Kidney epithelial cell (primary cell): ENCODE measurements around the gene DDI2. TPM values are rescaled to one million over a fixed set of nuclear protein-coding genes. Genes with fewer than 3 reads are reported as not detected.
"Not testable (repeated sequence)": the region's sequence is repeated elsewhere in the genome, so short reads cannot be mapped to it uniquely, and the experiment has no call there.

Source experiments
- DNase-seq: peaks from one replicate; pipeline ENCODE4 v3.0.0-alpha.2; 2010; ENCODE audit warnings: low read depth
- H3K27me3 ChIP-seq: 2 replicates; pipeline ENCODE4 v1.6.0; 2011; ENCODE audit warnings: low read length; ENCODE audit not compliant: control insufficient read depth, insufficient read depth
- H3K36me3 ChIP-seq: 2 replicates; pipeline ENCODE4 v1.5.1; 2011; ENCODE audit warnings: low read length; ENCODE audit not compliant: control insufficient read depth, insufficient read depth
- H3K4me3 ChIP-seq: 2 replicates; pipeline ENCODE4 v1.5.1; 2011; ENCODE audit warnings: low read depth, mild to moderate bottlenecking, control low read depth, low read length
- CTCF ChIP-seq: IDR thresholded peaks from 2 replicates; pipeline ENCODE4 v1.5.1; 2011; ENCODE audit warnings: mild to moderate bottlenecking, moderate library complexity, low read length, control low read depth, inconsistent platforms; ENCODE audit not compliant: insufficient read depth, poor library complexity, severe bottlenecking
- total RNA-seq: library from RNA; depleted of rRNA; stranded (reverse); fragments of >200 nt; gene quantifications from 2 replicates; pipeline ENCODE4 v1.2.3, GENCODE V29; 2015

Gene DDI2
- total RNA-seq, 1 donor from 2014 or later, result 16.9 TPM

- peaks cover 3% of the 10 kb centered on the region for H3K36me3 ChIP-seq
- DNase-seq, result no peak
Observed at GRCh38 chr1:15692121-15692682, 74.9 kb downstream of the DDI2 start.

GRCh38 chr1:15693371-15693770 is 76.1 kb downstream of the DDI2 start:
- H3K27me3 ChIP-seq, result no peaks in the 10 kb centered on the region
- no peak for TF ChIP-seq CTCF
- peaks cover 3% of the 10 kb centered on the region for H3K36me3 ChIP-seq
- no peak for DNase-seq
- no peak overlapping the region for H3K4me3 ChIP-seq

More at GRCh38 chr1:15692121-15692682, 74.9 kb downstream of the DDI2 start:
- no peaks in the 10 kb centered on the region for H3K27me3 ChIP-seq
- no peak for TF ChIP-seq CTCF
- no peak overlapping the region for H3K4me3 ChIP-seq

- Histone ChIP-seq H3K4me3 (no peak overlapping the region), H3K27me3 (no peaks in the 10 kb centered on the region), H3K36me3 (no peaks in the 10 kb centered on the region)
- DNase-seq, result no peak
- no peak for TF ChIP-seq CTCF
Observed at GRCh38 chr1:15696956-15697521, 79.8 kb downstream of the DDI2 start.

GRCh38 chr1:15698201-15698600 is 80.9 kb downstream of the DDI2 start:
- no peak for TF ChIP-seq CTCF
- no peak for DNase-seq
- Histone ChIP-seq H3K27me3 (no peaks in the 10 kb centered on the region), H3K4me3 (no peak overlapping the region), H3K36me3 (no peaks in the 10 kb centered on the region)

- H3K36me3 ChIP-seq, H3K4me3 ChIP-seq, DNase-seq, H3K27me3 ChIP-seq: not testable (repeated sequence)
Observed at GRCh38 chr1:15699321-15699720, 82.1 kb downstream of the DDI2 start.

- no peak for TF ChIP-seq CTCF
- DNase-seq, result no peak
- Histone ChIP-seq H3K4me3 (no peak overlapping the region), H3K36me3 (no peaks in the 10 kb centered on the region), H3K27me3 (no peaks in the 10 kb centered on the region)
Observed at GRCh38 chr1:15700508-15700907, 83.2 kb downstream of the DDI2 start.
